Brain microvascular endothelial cell (primary cell): ENCODE results near the gene MORC1.

Source experiments
- DNase-seq: peaks from one replicate; pipeline ENCODE4 v3.0.0-alpha.2; 2020
- H3K27ac ChIP-seq: fragments of 250-450 bp; sonication (Bioruptor Pico); 2 replicates; pipeline ENCODE4 v1.5.1; 2020; ENCODE audit warnings: mild to moderate bottlenecking, moderate library complexity
- H3K27me3 ChIP-seq: fragments of 250-450 bp; sonication (Bioruptor Pico); replicated peaks from 2 replicates; pipeline ENCODE4 v1.5.1; 2020; ENCODE audit warnings: mild to moderate bottlenecking
- H3K36me3 ChIP-seq: fragments of 250-450 bp; sonication (Bioruptor Pico); replicated peaks from 2 replicates; pipeline ENCODE4 v1.5.1; 2020; ENCODE audit warnings: mild to moderate bottlenecking
- H3K4me3 ChIP-seq: 2 replicates; pipeline ENCODE4 v1.5.1; 2011; ENCODE audit warnings: low read depth, mild to moderate bottlenecking, control low read depth, low read length, moderate library complexity
- CTCF ChIP-seq: IDR thresholded peaks from 2 replicates; pipeline ENCODE4 v1.5.1; 2011; ENCODE audit warnings: low read depth, mild to moderate bottlenecking, moderate library complexity, low read length, control low read depth, inconsistent platforms; ENCODE audit errors: missing control alignments
- in situ Hi-C: cut with HindIII; loops from 2 replicates; pipeline ENCODE4 v1.10.0; 2017; ENCODE audit warnings: low sequenced_read_pairs, low pct_ligation_motif_present

Gene MORC1

DNA sequence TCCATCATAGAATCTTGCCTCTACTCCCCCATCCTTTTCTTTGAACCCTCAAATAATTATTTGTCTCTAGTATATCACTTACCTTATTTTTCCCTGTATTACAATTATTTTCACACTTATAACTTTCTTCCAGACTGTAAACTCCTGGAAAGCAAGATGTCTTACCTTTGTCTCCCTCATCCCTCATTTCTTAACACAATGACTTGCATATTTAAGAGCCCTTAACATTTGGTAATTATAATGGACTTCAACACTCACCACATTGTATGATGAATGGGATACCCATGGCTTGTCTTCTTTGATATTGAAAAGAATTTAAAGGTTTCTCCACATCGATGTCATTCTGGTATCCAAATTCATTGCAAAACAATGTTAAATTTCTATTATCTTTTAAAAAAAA, 82.9 kb downstream of the MORC1 start:
- Histone ChIP-seq H3K4me3 (no peak overlapping the region), H3K36me3 (no peaks in the 10 kb centered on the region), H3K27me3 (no peaks in the 10 kb centered on the region), H3K27ac (no peak overlapping the region)
- no peak for DNase-seq
- no peak for TF ChIP-seq CTCF
- in situ Hi-C loops: no loop called here

GRCh38 chr3:109033000-109033660, 84.8 kb downstream of the MORC1 start:
- H3K27ac ChIP-seq: no peak overlapping the region
- in situ Hi-C loops: no loop called here
- H3K36me3 ChIP-seq: no peaks in the 10 kb centered on the region
- H3K27me3 ChIP-seq: no peaks in the 10 kb centered on the region
- no peak for DNase-seq
- no peak overlapping the region for H3K4me3 ChIP-seq
- no peak for TF ChIP-seq CTCF

GRCh38 chr3:109028753-109029152, 89.2 kb downstream of the MORC1 start:
- Histone ChIP-seq H3K4me3 (no peak overlapping the region), H3K27ac (no peak overlapping the region)

DNA sequence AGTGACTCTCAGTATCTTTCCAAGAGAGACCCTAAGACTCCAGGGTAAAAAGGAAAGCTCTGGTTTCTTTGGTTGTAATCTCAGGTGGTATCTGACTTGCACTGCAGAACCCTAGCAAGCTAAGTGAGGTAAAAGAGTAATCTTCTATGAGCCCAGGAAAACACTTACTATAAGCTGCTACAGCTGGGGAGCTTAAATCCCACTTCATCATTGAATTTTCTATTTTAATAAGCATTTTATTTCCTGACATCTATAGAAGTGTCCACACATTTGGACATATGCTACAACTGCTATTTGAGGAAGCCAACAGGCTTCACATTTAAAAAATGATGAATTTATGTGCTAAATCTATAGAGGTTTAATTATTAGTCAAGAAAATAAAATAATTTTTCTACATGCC, 91.1 kb downstream of the MORC1 start:
- in situ Hi-C loops: no loop called here
- Histone ChIP-seq H3K27me3 (no peaks in the 10 kb centered on the region), H3K27ac (no peak overlapping the region), H3K4me3 (no peak overlapping the region), H3K36me3 (no peaks in the 10 kb centered on the region)
- no peak for DNase-seq
- TF ChIP-seq CTCF: no peak

More at GRCh38 chr3:109028753-109029152, 89.2 kb downstream of the MORC1 start:
- in situ Hi-C loops: no loop called here
- no peaks in the 10 kb centered on the region for H3K36me3 ChIP-seq
- H3K27me3 ChIP-seq: no peaks in the 10 kb centered on the region
- DNase-seq: no peak
- no peak for TF ChIP-seq CTCF

DNA sequence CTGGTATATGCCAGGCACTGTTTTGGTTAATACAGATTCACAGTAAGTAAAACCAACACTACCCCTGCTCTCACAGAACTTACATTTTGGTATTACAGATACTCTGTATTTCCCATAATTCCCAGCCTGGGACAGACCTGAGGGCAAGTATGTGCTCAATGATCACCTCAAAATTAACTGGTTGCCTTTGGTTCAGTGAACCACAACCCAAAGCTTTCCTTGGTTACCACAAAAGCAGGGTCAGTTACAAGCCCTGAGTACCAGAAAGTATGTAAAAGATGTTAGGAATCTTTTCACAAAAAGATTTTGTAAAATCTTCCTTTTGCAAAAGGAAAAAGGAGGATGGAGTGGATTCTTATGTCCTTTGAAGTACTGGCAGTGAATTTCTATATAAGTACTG, 92.0 kb downstream of the MORC1 start:
- no peak for DNase-seq
- in situ Hi-C loops: no loop called here

More for the DNA sequence above, 92.0 kb downstream of the MORC1 start:
- Histone ChIP-seq H3K4me3 (no peak overlapping the region), H3K27ac (no peak overlapping the region), H3K27me3 (no peaks in the 10 kb centered on the region), H3K36me3 (no peaks in the 10 kb centered on the region)
- TF ChIP-seq CTCF: no peak
